ENCODE data around the gene LGALS1.

The LGALS1 gene

DNA sequence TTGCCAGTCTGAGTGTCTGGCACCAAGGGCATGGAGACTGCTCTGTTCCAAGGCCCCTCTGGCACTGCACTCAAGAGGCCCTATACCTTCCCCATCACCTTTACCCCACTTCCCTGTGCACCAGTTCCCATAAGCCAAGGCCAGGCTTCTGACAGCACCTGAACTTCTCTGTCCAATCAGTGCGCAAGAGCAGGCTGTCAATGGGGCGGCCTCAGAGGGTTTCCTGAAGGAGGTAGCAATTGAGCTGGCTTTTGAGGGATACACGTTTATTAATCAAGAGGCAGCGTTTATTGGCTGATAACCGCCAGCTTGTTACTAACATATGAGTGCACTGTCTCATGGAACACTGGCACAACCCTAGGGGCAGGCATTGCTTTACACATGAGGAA, 33.9 kb upstream of the LGALS1 start:
- H3K4me3 ChIP-seq (ENCODE audit: low read depth, low read length, poor library complexity, severe bottlenecking), result no peak overlapping the region
- H3K4me2 ChIP-seq (ENCODE audit: low read length), result peak overlapping the region; percentile 87; the same call in 1 of the 2 replicates
- H3K9ac ChIP-seq (ENCODE audit: low read length), result no peak overlapping the region
- H3F3A ChIP-seq (ENCODE audit: insufficient read depth, low read length), result peaks cover 3% of the 10 kb centered on the region; the same call in 1 of the 2 replicates
- peak overlapping the region; percentile 66 for H3K27ac ChIP-seq (ENCODE audit: low read depth, low read length, poor library complexity, severe bottlenecking)
- no peak for TF ChIP-seq EZH2 (IDR thresholded peaks at IDR 0.05; ENCODE audit: borderline replicate concordance, low read length)
- TF ChIP-seq, protein P1, sequence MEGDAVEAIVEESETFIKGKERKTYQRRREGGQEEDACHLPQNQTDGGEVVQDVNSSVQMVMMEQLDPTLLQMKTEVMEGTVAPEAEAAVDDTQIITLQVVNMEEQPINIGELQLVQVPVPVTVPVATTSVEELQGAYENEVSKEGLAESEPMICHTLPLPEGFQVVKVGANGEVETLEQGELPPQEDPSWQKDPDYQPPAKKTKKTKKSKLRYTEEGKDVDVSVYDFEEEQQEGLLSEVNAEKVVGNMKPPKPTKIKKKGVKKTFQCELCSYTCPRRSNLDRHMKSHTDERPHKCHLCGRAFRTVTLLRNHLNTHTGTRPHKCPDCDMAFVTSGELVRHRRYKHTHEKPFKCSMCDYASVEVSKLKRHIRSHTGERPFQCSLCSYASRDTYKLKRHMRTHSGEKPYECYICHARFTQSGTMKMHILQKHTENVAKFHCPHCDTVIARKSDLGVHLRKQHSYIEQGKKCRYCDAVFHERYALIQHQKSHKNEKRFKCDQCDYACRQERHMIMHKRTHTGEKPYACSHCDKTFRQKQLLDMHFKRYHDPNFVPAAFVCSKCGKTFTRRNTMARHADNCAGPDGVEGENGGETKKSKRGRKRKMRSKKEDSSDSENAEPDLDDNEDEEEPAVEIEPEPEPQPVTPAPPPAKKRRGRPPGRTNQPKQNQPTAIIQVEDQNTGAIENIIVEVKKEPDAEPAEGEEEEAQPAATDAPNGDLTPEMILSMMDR (IDR thresholded peaks at IDR 0.05; ENCODE audit: low read length), result no peak
- peaks cover 20% of the 10 kb centered on the region for H3K4me1 ChIP-seq (ENCODE audit: insufficient read depth, low read length, severe bottlenecking)
- peaks cover 34% of the 10 kb centered on the region; the same call in 1 of the 2 replicates for H3K36me3 ChIP-seq (ENCODE audit: insufficient read depth, low read length)
- no peak overlapping the region for H2AFZ ChIP-seq (ENCODE audit: low read length)
- H3K9me2 ChIP-seq (ENCODE audit: low read depth, low read length), result no peaks in the 10 kb centered on the region
- no peaks in the 10 kb centered on the region for H3K79me2 ChIP-seq (ENCODE audit: insufficient read depth, low read length)
- no peaks in the 10 kb centered on the region for H3K9me3 ChIP-seq (ENCODE audit: low read length)
- H4K20me1 ChIP-seq (ENCODE audit: insufficient read depth, low read length), result no peaks in the 10 kb centered on the region
- no peaks in the 10 kb centered on the region for H3K27me3 ChIP-seq (ENCODE audit: insufficient read depth, low read length)

DNA sequence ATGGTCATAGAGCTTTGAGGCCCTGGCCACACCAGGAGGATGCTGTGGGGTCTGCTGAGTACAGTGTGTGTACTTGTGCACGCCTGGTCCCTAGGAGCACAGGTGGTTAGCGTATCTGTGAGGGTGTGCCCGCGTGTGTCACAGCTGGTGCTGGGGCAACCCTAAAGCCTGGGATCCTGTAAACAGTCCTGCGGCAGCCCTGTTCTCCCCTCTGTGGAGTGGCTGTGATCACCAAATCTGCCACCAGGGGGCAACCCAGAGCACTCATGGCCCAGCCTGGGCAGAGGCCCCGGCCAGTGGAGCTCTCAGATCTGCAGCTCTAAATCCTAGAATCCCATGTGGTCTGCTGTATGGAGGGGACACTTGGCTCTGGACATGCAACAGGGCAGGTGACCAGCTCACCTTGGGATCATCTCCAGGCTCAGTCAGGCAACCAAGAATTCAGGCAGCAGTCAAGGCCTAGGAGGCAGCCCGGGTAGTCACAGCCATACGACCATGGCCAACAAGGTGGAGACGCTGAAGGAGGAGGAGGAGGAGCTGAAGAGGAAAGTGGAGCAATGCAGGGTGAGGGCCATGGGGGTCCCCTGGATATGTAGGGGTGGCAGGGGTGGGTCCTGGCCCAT, 32.1 kb upstream of the LGALS1 start:
- Histone ChIP-seq H3K27me3 (ENCODE audit: insufficient read depth, low read length) (no peaks in the 10 kb centered on the region), H3K4me1 (ENCODE audit: insufficient read depth, low read length, severe bottlenecking) (peaks cover 19% of the 10 kb centered on the region), H3K27ac (ENCODE audit: low read depth, low read length, poor library complexity, severe bottlenecking) (no peak overlapping the region), H3K9me2 (ENCODE audit: low read depth, low read length) (no peaks in the 10 kb centered on the region), H3K9me3 (ENCODE audit: low read length) (no peaks in the 10 kb centered on the region), H4K20me1 (ENCODE audit: insufficient read depth, low read length) (no peaks in the 10 kb centered on the region), H2AFZ (ENCODE audit: low read length) (no peak overlapping the region), H3K4me2 (ENCODE audit: low read length) (no peak overlapping the region), H3F3A (ENCODE audit: insufficient read depth, low read length) (peaks cover 3% of the 10 kb centered on the region; the same call in 1 of the 2 replicates), H3K79me2 (ENCODE audit: insufficient read depth, low read length) (no peaks in the 10 kb centered on the region), H3K4me3 (ENCODE audit: low read depth, low read length, poor library complexity, severe bottlenecking) (no peak overlapping the region), H3K9ac (ENCODE audit: low read length) (no peak overlapping the region; the same call in 1 of the 2 replicates), H3K36me3 (ENCODE audit: insufficient read depth, low read length) (peaks cover 48% of the 10 kb centered on the region)
- TF ChIP-seq EZH2 (IDR thresholded peaks at IDR 0.05; ENCODE audit: borderline replicate concordance, low read length), result no peak
- TF ChIP-seq, protein P1 (IDR thresholded peaks at IDR 0.05; ENCODE audit: low read length), result peak; percentile 93

DNA sequence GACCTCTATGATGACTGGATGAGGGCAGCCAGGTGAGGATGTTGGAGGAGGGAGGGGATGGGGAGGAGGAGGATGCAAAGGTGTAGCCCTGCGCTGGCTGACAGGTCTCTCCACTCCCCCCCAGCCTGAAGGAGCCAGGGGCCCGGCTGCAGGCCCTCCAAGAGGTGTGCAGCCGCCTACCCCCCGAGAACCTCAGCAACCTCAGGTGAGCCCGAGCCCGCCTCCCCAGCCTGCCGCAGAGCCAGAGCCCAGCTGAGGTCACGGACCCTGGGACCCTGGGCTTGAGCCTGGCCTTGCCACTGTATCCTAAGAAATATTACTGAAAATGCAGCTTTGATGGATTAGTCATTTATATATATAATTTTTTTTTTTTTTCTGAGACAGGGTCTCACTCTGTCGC, 28.1 kb upstream of the LGALS1 start:
- H4K20me1 ChIP-seq (ENCODE audit: insufficient read depth, low read length), result no peaks in the 10 kb centered on the region
- TF ChIP-seq, protein P1 (IDR thresholded peaks at IDR 0.05; ENCODE audit: low read length), result no peak
- TF ChIP-seq EZH2 (IDR thresholded peaks at IDR 0.05; ENCODE audit: borderline replicate concordance, low read length), result no peak
- H3K4me2 ChIP-seq (ENCODE audit: low read length), result no peak overlapping the region
- H3K36me3 ChIP-seq (ENCODE audit: insufficient read depth, low read length), result peaks cover 76% of the 10 kb centered on the region
- H3K27ac ChIP-seq (ENCODE audit: low read depth, low read length, poor library complexity, severe bottlenecking), result no peak overlapping the region
- no peaks in the 10 kb centered on the region for H3K27me3 ChIP-seq (ENCODE audit: insufficient read depth, low read length)
- no peak overlapping the region for H3K9ac ChIP-seq (ENCODE audit: low read length)
- H3K79me2 ChIP-seq (ENCODE audit: insufficient read depth, low read length), result no peaks in the 10 kb centered on the region
- H3K4me3 ChIP-seq (ENCODE audit: low read depth, low read length, poor library complexity, severe bottlenecking), result no peak overlapping the region
- H3K9me2 ChIP-seq (ENCODE audit: low read depth, low read length), result no peaks in the 10 kb centered on the region
- no peak overlapping the region for H2AFZ ChIP-seq (ENCODE audit: low read length)
- no peaks in the 10 kb centered on the region for H3K4me1 ChIP-seq (ENCODE audit: insufficient read depth, low read length, severe bottlenecking)
- no peaks in the 10 kb centered on the region for H3F3A ChIP-seq (ENCODE audit: insufficient read depth, low read length)
- H3K9me3 ChIP-seq (ENCODE audit: low read length), result no peaks in the 10 kb centered on the region

Measured in OCI-LY1 (cell line).